ENCODE measurements around the gene SEMA7A.

DNA sequence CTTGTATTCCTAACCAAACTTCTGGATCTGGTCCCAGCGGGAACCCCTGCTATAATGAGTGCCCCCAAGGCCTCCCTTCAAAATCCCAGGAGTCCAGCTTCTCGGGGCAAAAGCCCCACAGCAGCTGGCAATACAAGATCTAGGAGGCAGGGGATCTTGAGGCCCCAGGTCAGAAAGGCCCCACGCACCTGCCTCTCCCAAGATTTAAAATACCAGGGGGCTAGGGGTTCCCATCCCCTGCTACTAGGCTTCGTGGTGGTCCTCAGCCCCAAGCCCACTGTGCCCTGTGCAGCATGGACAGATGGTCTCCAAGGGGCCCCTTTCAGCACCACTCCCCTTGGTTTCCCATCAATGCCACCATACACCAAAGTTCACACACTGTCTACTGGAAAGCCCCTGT, 50.5 kb downstream of the SEMA7A start:
- TF ChIP-seq, protein P1, sequence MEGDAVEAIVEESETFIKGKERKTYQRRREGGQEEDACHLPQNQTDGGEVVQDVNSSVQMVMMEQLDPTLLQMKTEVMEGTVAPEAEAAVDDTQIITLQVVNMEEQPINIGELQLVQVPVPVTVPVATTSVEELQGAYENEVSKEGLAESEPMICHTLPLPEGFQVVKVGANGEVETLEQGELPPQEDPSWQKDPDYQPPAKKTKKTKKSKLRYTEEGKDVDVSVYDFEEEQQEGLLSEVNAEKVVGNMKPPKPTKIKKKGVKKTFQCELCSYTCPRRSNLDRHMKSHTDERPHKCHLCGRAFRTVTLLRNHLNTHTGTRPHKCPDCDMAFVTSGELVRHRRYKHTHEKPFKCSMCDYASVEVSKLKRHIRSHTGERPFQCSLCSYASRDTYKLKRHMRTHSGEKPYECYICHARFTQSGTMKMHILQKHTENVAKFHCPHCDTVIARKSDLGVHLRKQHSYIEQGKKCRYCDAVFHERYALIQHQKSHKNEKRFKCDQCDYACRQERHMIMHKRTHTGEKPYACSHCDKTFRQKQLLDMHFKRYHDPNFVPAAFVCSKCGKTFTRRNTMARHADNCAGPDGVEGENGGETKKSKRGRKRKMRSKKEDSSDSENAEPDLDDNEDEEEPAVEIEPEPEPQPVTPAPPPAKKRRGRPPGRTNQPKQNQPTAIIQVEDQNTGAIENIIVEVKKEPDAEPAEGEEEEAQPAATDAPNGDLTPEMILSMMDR (conservative IDR thresholded peaks at IDR 0.05; ENCODE audit: low read depth, low read length): no peak
- no peak for TF ChIP-seq EZH2 (IDR thresholded peaks at IDR 0.05; ENCODE audit: borderline replicate concordance, low read depth, low read length, poor library complexity, severe bottlenecking)

Data from A673 (cell line).